GM21515 (cell line): Measurements from ENCODE around the gene SLFN14.
"Not testable (repeated sequence)": the region's sequence is repeated elsewhere in the genome, so short reads cannot be mapped to it uniquely, and the experiment has no call there.

ENCODE experiments used
- ATAC-seq: cut with Tn5 transposase; IDR thresholded peaks from one replicate; pipeline ENCODE4 v1.9.1; 2021; ENCODE audit not compliant: unreplicated experiment

Gene SLFN14

DNA sequence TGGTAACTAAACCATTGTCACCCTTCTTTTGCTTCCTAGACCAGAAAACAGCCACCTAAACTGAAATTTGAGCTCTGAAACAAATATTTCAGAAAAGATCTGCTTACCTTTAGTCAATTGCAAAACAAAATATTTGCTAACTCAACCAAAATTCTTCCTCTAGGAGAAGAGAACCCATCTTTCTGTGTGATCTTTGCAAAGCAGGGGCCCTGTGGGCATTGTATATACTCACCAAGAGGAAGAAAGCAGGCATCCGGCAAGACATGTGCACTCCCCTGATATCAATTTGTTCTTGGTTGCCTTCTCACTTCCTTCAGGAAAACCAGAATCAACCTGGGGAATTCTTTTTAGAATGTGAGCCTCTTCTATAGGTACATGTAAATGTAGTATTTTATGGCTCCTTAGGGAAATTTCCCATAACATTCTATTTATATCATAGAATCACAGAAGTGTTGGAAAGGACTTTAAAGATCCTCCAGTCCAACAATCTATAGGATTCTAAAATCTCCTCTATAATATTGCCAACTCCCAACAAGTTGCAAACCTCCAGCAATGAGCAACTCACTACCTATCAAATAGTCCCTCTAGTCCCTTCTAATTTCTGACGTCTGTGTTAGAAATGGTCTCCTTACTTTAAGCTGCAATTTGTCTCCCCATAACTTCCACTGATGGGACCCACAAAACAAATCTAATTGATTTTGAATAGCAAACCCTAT lies 966 bp downstream of the SLFN14 start:
- no peak for ATAC-seq

DNA sequence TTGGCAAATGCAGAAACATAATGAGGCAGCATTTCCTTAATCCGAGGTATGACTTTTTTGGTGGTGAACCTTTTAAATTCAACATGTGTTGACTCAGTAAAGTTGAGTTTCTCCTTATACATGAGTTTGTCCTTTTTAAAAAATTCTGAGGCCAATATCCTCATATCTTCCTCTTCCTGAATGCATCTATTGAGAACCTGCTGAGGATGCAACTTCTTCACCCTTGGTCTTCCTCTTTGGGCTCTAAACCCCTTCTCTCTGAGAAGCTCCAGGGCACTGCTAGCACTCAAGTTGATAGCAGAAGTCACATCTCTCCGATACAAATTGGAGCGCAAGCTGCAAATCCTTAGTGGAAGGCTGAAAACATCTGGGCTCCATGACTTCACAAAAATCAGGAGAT lies 3.3 kb downstream of the SLFN14 start:
- no peak for ATAC-seq

DNA sequence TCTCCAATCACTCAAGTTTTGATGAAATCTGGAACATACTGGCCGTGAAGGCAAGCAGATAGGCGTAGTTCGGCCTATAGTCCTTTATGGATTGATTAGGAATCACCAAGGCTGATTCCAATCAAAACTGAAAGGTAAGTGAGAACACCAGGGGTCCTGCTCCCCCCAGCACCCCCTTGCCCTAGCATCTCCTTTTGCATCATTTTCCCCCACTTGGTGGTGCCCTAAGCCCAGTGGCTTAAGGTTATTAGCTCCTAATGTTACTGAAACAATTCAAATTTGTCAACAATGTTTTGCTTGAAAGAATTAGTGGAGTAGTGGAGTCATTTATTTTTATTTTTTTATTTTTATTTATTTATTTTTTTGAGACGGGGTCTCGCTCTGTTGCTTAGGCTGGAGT lies 4.9 kb downstream of the SLFN14 start:
- ATAC-seq: no peak

DNA sequence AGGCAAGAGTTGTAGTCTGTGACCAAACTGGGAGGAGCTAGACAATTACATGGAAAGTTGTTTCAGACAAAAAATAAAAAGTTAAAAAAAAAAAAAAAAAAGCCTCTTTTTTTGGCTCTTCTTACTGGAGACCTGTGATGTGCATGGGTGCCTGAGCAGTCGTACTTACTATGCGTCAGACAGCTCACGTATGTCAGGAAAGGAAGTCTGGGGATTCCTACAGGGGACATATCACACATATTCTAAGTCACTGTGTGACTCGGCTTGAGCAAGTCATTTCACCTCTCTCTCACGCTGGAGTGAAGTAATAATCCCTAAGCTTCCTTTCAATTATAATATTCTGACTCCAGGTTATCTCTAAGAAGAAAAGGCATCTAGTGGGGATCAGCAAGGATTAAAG lies 6.0 kb downstream of the SLFN14 start:
- ATAC-seq: no peak

DNA sequence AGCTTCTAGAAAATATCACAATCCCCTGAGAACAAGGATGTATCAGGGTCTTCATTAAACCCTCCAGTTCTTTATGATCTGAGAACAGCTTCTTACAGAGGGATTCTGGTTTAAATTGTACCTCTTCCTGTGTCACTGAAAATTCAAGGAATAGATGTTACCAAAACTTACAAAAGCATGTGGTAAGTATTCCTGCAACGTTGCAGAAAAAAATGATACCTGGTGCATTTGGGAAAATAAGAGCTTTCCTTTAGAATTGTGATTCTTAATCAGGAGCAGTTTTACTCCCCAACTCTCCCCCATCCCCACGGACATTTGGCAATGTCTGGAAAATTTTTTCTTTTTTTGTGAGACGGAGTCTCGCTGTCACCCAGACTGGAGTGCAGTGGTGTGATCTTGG lies 7.3 kb downstream of the SLFN14 start:
- no peak for ATAC-seq

DNA sequence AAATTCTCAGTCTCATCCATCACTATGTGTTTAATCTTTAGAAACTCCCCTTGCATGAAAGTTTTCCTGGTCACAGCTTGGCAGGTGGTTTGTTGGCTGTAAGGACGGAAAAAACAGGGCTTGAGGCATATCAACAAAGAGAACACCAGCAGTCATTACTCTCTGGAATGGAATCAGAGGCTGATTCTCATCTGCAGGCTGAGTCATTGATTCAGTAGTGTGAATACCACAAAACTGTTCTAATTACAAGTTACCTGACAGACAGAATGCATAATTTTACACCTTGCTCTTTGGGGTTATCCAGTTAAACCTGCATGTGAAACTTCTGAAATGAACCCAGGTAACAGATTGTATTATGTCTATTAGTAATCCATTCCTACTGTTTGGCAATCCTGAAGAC lies 11.6 kb downstream of the SLFN14 start:
- ATAC-seq: no peak

DNA sequence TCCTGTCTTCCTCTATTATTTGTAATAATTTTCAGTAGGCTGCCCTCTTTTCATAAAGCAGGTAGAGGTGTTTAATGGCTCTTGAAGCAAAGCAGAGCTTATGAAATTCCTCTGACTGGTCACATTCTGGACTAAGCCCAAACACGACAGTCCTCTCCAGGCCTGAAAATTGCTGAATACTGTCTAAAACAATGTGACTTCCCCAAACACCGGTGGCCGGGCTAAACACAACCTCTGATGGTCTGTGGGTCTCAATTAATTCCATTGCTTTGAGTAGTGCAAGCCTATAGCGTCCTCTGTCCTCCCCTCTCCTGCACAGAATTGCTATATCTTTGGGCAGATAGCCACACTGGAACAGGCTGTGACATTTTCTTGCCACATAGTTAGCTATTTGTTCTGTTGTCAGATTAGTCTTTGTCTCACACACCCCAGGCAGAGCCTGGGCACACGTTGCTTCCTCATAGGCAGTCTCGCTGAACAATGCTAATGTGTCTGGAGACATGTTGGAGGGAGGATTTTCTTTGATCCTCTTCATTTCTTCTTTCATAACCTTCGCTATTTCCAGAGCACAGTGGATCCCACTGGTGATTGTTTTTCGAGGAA lies 12.3 kb downstream of the SLFN14 start:
- ATAC-seq: no peak

DNA sequence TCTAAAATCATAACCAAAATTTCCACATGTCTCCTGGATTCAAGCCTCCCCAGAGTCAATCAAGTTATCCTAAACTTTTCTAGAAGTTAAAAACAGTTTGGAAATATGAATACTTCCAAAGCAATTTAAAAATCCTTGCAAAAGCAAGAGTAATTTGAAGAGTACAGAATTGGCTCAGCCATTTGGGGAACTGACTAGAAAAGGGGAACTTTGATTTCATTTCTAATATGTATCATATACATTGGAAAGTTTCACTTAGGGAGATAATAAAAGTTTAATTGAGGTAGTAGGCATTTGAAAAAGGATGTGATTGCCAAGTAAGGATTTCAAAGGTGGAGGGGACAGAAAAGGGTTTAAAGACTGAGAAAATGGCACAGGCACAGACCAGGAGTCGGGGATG lies 14.1 kb downstream of the SLFN14 start:
- ATAC-seq: no peak

DNA sequence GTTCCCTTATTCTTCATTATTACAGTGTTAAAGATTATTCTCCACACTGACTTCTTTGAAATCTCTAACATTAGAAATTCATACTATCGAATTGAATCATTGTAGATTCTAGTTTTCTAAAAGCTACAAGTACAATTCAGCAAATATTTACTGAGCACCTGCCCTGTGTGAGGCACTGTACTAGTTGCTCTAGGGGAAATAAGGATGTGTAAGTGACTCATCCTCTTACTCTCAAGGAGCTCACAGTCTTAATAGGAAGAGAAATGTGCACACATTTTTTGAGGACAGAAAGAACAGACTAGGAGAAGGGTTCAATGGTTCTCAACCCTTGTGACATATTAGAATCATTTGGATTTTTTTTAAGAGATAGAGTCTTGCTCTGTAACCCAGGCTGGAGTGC lies 15.5 kb downstream of the SLFN14 start:
- ATAC-seq: no peak

DNA sequence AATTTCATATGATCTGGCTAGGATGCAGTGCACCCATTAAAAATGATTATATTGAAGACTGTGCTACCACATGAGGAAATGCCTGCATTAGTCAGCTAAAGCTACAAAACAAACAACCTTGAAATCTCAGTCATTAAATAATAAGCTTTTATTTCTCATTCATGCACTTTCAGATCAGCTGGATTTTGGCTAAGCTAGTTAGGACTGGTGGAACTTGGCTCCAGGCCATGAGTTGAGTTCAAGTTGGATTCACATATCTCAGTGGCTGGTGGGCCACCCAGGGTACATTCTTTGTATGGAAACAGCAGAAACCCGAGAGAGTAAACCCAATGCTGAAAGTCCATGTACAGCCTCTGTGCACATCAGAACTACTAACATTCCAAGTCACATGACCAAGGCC lies 16.8 kb downstream of the SLFN14 start:
- no peak for ATAC-seq

DNA sequence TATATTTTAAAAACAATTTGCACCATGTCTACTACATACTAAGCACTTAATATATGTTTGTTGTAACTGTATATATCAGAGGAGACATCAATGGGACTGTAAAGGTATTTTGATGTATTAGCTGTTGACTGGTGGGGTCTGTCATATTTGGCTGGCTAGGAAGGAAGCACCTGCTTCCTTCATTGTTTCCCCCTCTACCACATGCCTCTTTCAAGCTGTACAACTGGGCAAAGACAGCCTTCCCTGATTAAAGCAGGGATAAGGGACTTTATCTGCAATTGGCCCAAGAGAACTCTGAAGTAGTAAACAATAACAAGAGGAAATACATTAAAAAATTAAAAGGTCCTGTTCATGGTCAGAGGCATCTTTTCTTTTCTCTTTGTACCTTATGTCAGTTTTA lies 17.6 kb downstream of the SLFN14 start:
- no peak for ATAC-seq

DNA sequence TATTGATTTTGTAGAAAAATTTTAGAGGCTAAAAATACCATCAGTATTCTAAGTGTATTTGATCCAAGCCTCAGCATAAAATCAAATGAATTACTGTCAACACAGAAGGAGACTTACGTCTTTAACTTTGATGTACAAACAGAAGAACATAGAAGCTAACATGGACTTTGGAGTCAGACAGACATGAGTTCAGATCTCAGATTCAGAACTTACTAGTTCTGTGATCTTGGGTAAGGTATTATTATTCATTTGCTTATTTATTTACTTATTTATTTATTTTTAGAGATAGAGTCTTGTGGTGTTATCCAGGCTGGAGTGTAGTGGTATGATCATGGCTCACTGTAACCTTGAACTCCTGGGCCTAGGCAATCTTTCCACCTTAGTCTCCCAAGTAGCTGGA lies 19.2 kb downstream of the SLFN14 start:
- no peak for ATAC-seq

DNA sequence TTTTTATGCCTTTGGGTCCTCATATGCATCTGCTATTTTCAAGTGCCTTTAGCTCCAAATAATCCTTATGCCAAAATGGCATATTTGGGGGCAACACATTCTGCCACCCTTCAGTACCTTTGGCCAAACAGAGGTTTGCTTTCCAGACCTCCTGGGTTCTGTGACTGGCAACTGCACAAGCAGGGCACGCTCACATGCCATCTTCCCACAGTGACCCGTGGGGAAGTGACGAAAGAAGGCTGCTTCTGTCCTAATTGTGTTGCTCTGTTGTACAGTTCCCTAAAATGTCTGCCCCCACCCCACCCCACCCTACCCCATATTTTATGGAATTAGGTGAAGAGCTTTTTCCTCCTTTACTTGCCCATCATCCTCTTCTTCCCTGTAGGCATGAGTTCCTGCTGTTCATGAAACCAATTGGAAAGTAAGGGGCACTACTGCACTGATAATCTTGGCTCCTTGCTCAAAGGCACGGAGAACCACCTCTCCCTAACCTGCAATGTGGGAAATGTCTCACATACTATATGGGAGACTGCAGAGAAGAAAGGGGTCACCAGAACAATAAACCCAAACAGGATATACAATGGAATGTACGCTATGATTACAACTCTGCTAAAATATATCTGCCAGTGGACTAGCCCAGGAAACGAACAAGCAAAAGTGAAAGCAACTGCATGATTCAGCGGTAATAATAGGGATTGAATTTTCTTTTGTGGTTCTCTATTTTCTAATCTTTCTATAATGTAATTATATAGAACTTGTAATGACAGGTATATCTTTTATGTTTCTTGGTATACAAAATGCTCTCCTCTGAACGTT lies 19.8 kb downstream of the SLFN14 start:
- no peak for ATAC-seq

DNA sequence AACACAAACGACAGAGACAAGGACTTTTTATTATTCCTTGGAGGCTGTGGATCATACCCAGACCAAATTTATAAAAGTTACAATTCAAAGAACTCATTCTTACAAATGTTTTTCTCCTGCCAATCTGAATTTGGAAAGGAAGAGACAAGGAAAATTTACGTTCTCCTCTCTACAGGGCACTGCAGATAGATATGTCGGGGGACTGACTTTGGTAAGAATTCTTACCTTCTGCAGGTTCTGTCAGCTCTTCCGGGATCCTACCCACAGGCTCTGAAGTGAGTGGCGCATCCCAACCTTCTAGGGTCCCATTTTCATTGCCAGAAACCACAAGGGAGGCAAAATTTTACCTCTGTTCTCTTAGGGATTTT lies 21.0 kb downstream of the SLFN14 start:
- no peak for ATAC-seq

DNA sequence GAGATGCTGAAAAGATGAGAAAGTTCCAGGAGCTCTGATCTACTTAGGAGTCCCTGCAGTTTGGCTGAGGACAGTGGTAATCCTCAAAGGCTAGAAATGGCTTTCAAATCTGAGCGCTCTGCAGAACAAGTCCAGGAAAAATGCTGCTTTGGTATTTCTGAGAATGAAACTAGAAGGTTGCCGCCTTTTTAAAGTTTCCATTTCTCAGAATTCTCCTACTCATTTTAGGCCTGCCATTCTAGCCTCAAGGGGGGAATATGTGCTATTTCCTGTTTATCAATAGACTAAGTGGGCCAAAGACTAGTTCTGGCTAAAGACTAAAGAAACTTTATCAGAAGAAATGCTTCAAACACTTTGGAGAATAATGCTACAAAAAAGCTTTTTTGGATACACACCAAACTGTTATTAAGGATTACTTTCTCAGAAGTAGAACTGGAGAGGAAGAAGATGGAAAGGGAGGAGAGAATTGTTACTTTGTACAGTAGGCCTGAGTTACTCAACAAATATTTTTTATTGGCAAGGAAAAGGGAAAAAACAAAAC lies 22.9 kb downstream of the SLFN14 start, which contains the start of gene SLFN12L:
Gene SLFN12L, minus strand, starts transcription at position 78 of the 541 bp plus-strand sequence. CDS start 15,314 bp downstream, outside the sequence.
- no peak for ATAC-seq

DNA sequence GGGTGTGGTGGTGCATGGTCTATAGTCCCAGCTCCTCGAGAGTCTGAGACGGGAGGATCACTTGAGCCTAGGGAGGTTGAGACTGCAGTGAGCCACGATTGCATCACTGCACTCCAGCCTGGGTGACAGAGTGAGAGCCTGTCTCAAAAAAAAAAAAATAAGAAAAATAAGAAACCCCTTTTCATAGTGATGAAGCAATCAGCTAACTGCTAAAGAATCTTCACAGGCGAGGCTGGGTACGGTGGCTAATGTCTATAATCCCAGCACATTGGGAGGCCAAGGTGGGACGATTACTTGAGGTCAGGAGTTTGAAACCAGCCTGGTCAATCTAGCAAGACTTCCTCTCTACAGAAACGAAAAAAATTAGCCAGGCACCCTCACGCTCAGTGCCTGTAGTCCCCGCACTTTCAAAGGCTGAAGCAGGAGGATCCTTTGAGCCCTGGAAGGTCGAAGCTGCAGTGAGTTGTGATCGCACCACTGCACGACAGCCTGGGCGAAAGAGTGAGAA lies 23.9 kb downstream of the SLFN14 start:
- ATAC-seq: no peak

DNA sequence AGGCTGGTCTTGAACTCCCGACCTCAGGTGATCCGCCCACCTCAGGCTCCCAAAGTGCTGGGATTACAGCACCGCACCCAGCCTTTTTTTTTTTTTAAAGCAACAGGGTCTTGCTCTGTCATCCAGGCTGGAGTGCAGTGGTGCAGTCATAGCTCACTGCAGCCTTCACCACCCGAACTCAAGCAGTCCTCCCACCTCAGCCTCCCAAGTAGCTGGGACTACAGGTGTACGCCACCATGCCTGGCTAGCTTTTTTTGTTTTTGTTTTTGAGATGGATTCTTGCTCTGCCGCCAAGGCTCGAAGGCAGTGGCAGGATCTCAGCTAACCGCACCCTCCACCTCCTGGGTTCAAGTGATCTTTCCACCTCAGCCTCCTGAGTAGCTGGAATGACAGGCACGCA lies 25.2 kb downstream of the SLFN14 start:
- not testable (repeated sequence) for ATAC-seq

DNA sequence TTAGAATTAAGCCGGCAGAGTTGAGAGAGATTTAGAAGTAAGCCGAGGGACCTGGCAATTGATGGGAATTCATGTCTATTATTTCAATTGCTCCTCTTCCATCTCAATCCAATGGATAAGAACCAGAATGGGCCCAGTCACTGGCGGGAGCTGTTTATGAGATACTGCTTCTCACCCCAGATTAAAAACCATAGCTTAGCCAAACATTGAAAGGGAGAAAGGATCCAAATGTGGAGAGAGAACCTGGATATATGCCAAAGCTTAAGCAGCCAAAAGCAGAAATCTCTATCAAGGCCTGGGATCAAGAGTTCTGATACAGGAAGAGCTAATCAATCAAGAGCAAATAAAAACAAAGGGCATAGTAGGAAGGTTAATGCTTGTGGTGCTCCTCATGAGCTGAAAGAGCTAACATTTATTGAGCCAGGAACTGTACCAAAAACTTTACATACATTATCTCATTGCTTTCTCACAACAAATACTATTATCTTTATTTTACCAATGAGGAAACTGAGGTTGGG lies 26.0 kb downstream of the SLFN14 start:
- ATAC-seq: no peak

DNA sequence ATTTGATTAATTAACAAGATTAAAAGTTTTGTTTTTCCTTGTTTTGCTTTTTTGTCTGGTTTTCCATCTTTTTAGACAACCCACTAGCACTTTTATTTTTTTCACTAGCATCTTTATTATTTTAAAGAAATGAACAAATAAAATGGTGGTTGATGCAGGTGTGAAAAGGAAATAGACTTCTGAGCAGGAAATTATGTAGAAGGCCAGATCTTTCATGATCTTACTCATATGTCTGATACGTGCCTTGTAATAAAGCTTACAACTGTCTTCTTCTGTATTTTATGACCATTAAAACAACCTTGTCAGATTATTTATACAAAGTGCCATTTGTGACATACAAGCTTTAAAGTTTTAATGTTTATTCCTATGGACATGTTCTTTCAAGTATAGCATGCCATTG lies 29.5 kb downstream of the SLFN14 start:
- no peak for ATAC-seq

DNA sequence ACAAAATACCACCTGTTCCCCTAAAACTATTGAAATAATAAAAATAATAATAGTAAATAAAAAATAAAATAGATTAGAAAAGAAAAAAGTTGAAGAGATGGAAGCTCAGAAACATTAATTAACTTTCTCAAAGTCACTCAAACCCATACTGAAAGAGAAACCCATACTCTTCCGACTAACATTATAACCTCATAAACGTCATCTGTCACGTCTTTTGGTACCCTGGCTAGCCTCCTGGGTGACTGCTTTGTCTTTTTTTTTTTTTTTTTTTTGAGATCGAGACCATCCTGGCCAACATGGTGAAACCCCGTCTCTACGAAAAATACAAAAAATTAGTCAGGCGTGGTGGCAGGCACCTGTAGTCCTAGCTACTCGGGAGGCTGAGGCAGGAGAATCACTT lies 30.8 kb downstream of the SLFN14 start:
- ATAC-seq: no peak

DNA sequence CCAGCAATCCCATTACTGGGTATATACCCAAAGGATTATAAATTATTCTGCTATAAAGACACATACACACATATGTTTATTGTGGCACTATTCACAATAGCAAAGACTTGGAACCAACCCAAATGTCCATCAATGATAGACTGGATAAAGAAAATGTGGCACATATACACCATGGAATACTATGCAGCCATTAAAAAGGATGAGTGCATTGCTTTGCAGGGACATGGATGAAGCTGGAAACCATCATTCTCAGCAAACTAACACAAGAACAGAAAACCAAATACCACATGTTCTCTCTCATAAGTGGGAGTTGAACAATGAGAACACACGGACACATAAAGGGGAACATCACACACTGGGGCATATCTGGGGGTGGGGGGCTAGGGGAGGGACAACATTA lies 31.3 kb downstream of the SLFN14 start:
- ATAC-seq: not testable (repeated sequence)
